ENCODE measurements around the gene TEX44. TPM values are rescaled to one million over a fixed set of nuclear protein-coding genes. Genes with fewer than 3 reads are reported as not detected.

TEX44 gene
- total RNA-seq, 1 experiment from 2014 or later: not detected

DNA sequence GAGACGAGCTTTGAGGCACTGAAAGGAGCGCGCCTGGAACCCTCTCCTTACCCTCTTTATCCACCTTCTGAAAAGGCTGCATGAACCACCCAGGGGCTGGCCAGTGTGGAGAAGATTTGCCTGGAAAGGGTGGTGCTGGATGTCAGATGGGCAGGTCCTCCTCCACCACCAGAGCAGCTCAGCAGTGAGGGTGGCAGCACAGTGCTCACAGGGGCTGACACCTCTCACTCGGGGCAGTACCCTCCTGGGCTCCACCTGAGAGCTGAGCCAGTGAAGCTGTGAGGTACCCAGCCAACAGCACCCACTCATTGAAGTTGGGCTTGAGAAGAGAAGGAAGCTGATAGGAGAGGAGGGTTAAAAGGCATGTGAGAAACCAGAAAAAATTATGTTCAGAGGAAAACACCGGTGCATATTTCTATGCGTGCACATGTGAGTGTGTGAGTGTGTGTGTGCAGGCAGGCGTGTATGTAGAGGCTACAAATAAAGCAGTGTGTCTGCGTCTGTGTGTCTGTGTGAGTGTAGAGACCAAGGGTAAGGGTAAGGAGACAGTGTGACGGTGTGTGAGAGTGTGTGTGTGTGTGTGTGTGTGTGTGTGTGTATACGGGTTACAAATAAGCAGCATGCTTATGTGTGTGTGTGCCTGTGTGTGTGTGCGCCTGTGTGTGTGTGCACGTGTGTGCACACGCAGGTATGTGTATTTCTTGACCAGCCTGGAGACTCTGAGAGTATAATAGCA lies 40.7 kb downstream of the TEX44 start:
- DNase-seq (ENCODE audit: low read depth): no peak

DNA sequence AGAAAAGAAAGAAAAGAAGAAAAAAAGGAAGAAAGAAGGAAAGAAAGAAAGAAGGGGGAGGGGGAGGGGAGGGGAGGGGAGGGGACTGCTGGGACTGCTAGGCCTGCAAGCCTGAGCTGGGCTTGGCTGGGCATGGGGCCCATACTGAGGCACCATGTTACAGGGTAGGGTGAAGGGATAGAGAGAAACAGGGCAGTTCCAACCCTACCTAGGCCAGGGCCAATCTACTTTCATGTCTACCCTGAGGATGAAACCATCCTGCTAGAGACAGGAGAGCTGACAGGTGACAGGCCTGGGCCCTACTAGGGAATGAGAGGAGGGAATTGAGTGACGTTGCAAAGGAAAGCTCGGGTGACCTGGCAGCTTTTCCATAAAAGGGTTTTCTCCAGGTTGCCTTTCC lies 41.7 kb downstream of the TEX44 start:
- DNase-seq (ENCODE audit: low read depth): no peak

DNA sequence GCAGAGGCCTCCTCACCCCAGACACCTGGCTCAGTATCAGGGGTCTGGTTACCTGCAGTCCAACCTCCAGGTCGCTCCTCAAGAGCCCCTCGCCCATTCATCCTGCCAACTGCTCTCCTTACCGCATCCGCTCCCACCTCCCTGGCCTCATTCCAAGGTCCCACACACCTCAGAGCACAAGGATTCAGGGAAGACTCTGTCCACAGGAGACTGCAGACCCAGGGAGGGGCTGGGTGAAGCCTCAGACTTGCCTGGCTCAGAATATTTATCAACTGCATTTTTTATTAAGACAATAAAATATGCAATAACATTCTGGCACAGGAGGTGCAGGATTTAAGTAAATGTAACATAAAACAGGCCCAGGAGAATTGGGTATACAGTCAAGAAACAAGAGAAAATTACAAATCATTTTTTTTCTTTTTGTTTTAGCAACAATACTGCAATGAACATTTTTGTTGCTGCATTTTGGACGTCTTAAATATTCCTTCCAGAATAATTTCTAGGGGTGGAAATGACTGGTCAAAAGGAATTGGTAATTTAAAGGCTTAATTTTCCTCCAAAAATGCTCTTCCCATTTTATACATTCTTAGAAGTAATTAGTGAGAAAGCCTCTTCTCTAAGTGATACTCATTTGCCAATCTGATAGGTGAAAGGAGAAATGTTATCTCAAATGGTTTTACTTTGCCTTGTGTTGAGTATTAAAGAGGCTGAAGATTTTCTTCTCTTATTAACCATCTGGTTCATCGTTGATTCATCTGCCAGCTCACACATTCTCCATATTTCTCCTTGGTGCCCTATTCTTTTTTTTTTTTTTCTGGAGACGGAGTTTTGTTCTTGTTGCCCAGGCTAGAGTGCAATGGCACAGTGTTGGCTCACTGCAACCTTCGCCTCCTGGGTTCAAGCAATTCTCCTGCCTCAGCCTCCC lies 42.5 kb downstream of the TEX44 start:
- no peak for DNase-seq (ENCODE audit: low read depth)

DNA sequence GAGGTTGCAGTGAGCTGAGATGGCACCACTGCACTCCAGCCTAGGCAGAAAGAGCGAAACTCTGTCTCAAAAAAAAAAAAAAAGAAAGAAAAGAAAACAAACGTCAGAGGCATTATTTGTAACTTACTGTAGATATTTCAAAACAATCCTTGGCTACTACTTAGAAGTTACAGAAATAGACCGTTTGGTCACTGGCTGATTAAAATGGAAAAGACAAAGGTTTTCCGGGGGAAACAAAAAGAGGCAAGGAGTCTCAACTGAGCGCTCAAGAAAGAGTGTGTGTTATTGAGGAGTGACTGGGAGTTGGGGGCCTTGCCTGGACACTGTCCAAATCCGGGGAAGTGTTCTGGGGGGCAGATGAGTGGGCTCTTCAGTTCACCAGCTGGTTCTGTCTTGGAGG lies 47.6 kb downstream of the TEX44 start:
- no peak for DNase-seq (ENCODE audit: low read depth)

DNA sequence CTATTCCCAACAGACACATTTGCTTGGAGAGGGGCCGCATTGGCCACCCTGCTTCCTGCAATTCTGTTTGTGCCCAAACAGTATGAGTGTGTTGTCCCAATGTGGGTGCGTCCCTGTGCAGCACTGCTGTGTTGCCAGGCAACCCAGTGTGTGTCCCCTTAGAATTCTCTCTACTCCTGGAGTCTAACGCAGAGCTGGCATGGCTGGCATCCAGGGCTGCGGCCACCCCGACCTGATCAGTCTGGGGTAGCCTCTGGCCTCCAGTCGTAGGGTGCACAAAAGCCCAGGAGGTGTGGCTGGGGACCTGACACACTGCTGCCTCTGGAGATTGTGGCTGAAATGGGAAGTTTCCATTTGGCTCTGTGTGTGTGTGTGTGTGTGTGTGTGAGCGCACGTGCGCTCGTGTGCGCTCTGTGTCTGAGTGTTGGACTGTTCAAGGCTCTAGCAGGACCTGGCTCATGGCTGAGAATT lies 48.0 kb downstream of the TEX44 start:
- DNase-seq (ENCODE audit: low read depth): no peak

DNA sequence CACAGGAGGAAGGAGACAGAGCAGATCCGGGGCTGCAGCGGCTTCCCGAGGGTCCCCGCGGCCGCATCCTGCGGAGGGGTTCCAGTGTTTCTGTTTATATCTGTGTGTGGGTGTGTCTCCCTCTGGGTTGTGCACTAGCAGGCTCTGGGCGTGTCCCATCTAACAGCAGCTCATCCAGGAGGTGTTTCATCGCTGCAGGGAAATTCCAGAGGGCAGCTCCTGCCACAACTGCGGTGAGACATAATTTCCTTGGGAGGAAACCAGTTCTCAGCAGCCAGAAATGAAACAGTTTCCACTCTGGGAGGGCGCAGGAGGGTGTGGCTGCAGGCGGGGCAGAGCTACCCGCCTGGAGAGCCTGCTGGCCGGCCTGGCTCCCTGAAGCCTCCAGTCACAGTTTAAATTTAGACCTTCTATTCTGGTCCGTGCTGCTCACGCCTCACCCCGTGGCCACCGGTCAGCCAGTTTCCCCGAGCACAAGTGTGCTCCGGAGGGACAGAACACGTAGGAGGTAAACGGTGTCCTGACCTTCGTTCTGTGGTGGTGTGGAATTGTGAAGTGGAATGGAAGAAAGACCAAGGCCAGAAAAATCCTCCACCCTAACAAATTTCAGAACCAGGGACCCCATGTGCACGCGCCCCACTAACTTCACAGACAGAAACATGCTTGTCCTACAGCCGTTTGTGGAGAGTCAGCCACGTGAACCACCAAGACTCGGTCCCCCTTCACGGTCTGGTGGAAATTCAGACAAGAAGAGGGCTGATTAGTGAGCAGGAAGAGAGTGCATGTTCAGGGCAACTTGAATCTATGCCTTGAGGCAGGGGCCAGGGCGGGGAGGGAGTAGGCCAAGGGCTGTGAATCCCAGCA lies 50.2 kb downstream of the TEX44 start:
- peak; percentile 86 for DNase-seq (ENCODE audit: low read depth)

DNA sequence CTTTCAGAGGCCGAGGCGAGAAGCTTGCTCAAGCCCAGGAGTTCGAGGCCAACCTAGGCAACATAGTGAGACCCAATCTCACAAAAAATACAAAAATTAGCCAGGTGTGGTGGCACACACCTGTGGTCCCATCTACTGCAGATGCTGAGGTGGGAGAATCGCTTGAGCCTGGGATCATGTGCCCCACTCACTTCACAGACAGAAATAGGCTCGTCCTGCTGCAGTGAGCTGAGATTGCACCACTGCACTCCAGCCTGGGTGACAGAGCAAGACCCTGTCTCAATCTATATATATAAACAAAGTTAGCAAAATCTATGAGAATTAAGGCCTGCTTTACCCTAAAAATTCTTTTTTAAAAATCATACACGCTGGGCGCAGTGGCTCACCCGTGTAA lies 50.8 kb downstream of the TEX44 start:
- no peak for DNase-seq (ENCODE audit: low read depth)

Other genes starting within 250 kb of the TEX44 start
- gene B3GNT7, start 197.2 kb upstream of the TEX44 start, total RNA-seq (2014; rRNA removed): not detected in 2 replicates
- 154 and 228 TPM in 2 replicates for gene NCL, start 128.4 kb upstream of the TEX44 start, total RNA-seq (2014; rRNA removed)
- gene NMUR1, start 62.4 kb upstream of the TEX44 start, total RNA-seq (2014; rRNA removed): not detected in 2 replicates
- 836 and 882 TPM in 2 replicates for gene PTMA, start 115.7 kb downstream of the TEX44 start, total RNA-seq (2014; rRNA removed)
- gene PDE6D, start 188.4 kb downstream of the TEX44 start, total RNA-seq (2014; rRNA removed): 25.1 and 30.4 TPM in 2 replicates
- 20.8 and 22.1 TPM in 2 replicates for gene COPS7B, start 193.6 kb downstream of the TEX44 start, total RNA-seq (2014; rRNA removed)